ENCODE data around the gene PLBD1.

The PLBD1 gene

DNA sequence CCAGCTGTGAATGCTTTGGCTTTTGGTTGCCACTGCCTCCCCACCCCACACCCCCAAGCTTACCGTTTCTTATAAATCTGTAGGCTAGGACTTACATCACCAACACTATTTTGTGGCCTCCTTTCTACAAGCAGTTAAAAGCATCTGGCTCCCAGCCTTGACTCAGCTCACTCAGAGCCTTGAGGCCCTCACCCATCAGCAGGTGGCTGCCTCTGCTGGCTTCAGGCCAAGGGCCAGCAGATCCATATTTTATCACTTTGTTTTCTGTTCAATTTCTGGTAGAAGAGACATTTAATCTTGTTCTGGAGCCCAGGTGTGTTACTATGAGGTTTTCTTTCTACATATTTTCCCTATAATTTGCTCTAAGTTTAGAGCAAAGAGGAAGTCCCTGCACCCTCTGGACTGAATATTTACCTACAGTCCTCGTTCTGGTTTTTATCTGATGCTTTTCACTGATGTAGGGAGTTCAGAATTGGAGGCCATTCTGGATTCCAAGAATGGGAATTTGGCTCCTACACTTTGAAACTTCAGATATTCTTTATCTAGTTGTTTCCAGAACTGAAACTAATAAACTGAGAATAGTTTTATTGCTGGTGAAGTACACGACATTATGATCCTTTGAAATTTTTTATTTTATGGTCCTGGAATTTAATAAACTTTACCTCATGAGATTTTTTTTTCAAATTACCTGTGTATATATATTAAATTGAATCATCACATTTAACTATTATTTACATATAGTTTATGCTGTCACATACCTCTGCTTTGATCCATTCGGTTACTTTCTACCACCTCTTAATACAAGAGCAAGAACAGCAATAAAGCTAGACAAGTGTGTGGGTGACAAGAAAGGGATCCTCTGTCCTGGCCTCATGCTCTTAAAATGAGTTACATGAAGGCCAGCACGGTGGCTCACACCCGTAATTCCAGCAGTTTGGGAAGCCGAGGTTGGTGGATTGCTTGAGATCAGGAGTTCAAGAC is 22.2 kb downstream of the PLBD1 start:
- no peaks in the 10 kb centered on the region for H3K9me3 ChIP-seq (ENCODE audit: insufficient read depth, low read length)
- H3K9me2 ChIP-seq (replicated peaks; ENCODE audit: insufficient read depth, low read length): no peaks in the 10 kb centered on the region
- no peak overlapping the region for H3K4me3 ChIP-seq (ENCODE audit: insufficient read depth, low read length, poor library complexity, severe bottlenecking)
- H4K20me1 ChIP-seq (ENCODE audit: low read depth, low read length): no peaks in the 10 kb centered on the region
- TF ChIP-seq CTCF (IDR thresholded peaks at IDR 0.05; ENCODE audit: insufficient read depth, low read length, poor library complexity, severe bottlenecking) (no peak), EZH2phosphoT487 (conservative IDR thresholded peaks at IDR 0.05; ENCODE audit: low read length) (no peak)
- H3K9ac ChIP-seq (ENCODE audit: low read length): no peak overlapping the region
- no peaks in the 10 kb centered on the region for H3F3A ChIP-seq (ENCODE audit: insufficient read depth)
- no peak overlapping the region for H3K4me2 ChIP-seq (ENCODE audit: low read depth, low read length, poor library complexity, severe bottlenecking)
- H3K36me3 ChIP-seq (ENCODE audit: low read length): no peaks in the 10 kb centered on the region
- H2AFZ ChIP-seq (ENCODE audit: low read depth, low read length, severe bottlenecking): no peak overlapping the region
- no peaks in the 10 kb centered on the region for H3K79me2 ChIP-seq (ENCODE audit: insufficient read depth, low read length)
- no peak overlapping the region for H3K27ac ChIP-seq (ENCODE audit: low read depth, low read length)
- H3K27me3 ChIP-seq (ENCODE audit: low read length): no peaks in the 10 kb centered on the region

DNA sequence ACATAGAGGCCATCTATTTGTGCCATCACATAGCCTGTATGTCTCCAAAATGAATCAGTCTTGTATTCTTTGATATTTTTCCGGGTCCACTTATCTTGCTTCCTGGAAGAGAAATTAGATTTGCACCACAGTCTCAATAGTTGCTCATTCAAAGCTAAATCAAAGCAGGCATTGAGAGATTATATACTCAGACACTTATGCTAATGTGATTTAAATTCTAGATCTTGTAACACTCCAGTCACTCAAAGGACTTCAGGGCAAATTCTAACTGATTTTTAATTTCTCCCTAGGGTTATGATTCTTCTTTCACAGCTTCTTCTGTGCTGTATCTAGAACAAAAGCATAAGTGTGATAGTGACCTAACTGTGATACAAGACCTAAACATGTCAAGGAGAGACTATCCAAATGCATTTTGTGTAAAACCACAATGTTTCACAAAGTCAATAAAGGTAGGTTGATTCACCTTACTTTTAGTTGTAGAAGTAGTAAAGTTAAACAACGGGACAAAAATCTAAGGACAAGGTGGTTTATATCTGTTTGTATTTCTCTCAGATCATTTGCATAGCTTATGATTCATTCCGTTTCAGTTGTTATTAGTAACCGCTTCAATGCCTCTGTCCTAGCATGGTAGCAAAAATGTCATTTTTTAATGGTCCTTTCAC is 26.8 kb downstream of the PLBD1 start:
- TF ChIP-seq CTCF (IDR thresholded peaks at IDR 0.05; ENCODE audit: insufficient read depth, low read length, poor library complexity, severe bottlenecking) (no peak), EZH2phosphoT487 (conservative IDR thresholded peaks at IDR 0.05; ENCODE audit: low read length) (no peak)
- no peaks in the 10 kb centered on the region for H3K9me2 ChIP-seq (replicated peaks; ENCODE audit: insufficient read depth, low read length)
- H3K36me3 ChIP-seq (ENCODE audit: low read length): no peaks in the 10 kb centered on the region
- no peaks in the 10 kb centered on the region for H3F3A ChIP-seq (ENCODE audit: insufficient read depth)
- no peak overlapping the region for H3K4me3 ChIP-seq (ENCODE audit: insufficient read depth, low read length, poor library complexity, severe bottlenecking)
- H4K20me1 ChIP-seq (ENCODE audit: low read depth, low read length): no peaks in the 10 kb centered on the region
- H3K9ac ChIP-seq (ENCODE audit: low read length): no peak overlapping the region
- no peak overlapping the region for H3K27ac ChIP-seq (ENCODE audit: low read depth, low read length)
- H3K79me2 ChIP-seq (ENCODE audit: insufficient read depth, low read length): no peaks in the 10 kb centered on the region
- no peaks in the 10 kb centered on the region for H3K9me3 ChIP-seq (ENCODE audit: insufficient read depth, low read length)
- H3K27me3 ChIP-seq (ENCODE audit: low read length): no peaks in the 10 kb centered on the region
- H2AFZ ChIP-seq (ENCODE audit: low read depth, low read length, severe bottlenecking): no peak overlapping the region
- no peak overlapping the region for H3K4me2 ChIP-seq (ENCODE audit: low read depth, low read length, poor library complexity, severe bottlenecking)

- TF ChIP-seq EZH2phosphoT487 (conservative IDR thresholded peaks at IDR 0.05; ENCODE audit: low read length) (no peak), CTCF (IDR thresholded peaks at IDR 0.05; ENCODE audit: insufficient read depth, low read length, poor library complexity, severe bottlenecking) (no peak)
- Histone ChIP-seq H4K20me1 (ENCODE audit: low read depth, low read length) (no peaks in the 10 kb centered on the region), H3K79me2 (ENCODE audit: insufficient read depth, low read length) (no peaks in the 10 kb centered on the region)
Measured at GRCh38 chr12:14537088-14537487, 30.6 kb downstream of the PLBD1 start.

More at GRCh38 chr12:14537088-14537487, 30.6 kb downstream of the PLBD1 start:
- H3K9me2 ChIP-seq (replicated peaks; ENCODE audit: insufficient read depth, low read length): no peaks in the 10 kb centered on the region
- no peak overlapping the region for H3K4me3 ChIP-seq (ENCODE audit: insufficient read depth, low read length, poor library complexity, severe bottlenecking)
- no peak overlapping the region for H3K9ac ChIP-seq (ENCODE audit: low read length)
- H3K27ac ChIP-seq (ENCODE audit: low read depth, low read length): no peak overlapping the region
- H3K4me2 ChIP-seq (ENCODE audit: low read depth, low read length, poor library complexity, severe bottlenecking): no peak overlapping the region
- H2AFZ ChIP-seq (ENCODE audit: low read depth, low read length, severe bottlenecking): no peak overlapping the region
- H3K36me3 ChIP-seq (ENCODE audit: low read length): no peaks in the 10 kb centered on the region
- no peaks in the 10 kb centered on the region for H3F3A ChIP-seq (ENCODE audit: insufficient read depth)
- no peaks in the 10 kb centered on the region for H3K27me3 ChIP-seq (ENCODE audit: low read length)
- no peaks in the 10 kb centered on the region for H3K9me3 ChIP-seq (ENCODE audit: insufficient read depth, low read length)

All from SU-DHL-6 (cell line).